Chondrocyte (in vitro differentiated cells): ENCODE measurements around the gene TDRKH. TPM values are rescaled to one million over a fixed set of nuclear protein-coding genes. Genes with fewer than 3 reads are reported as not detected.
A peak's percentile ranks its signal among the peaks of the same experiment; 100 is the strongest.

Source experiments
- DNase-seq: peaks from one replicate; pipeline ENCODE4 v3.0.0; 2021; ENCODE audit warnings: mixed read lengths, low spot score
- H3K27ac Mint-ChIP-seq: one replicate; pipeline ENCODE4 v1.8.0; 2021; ENCODE audit warnings: mild to moderate bottlenecking, moderate library complexity, mixed read lengths; ENCODE audit not compliant: unreplicated experiment
- H3K27me3 Mint-ChIP-seq: 2 replicates; pipeline ENCODE4 v1.8.0; 2021; ENCODE audit warnings: low read depth, mixed read lengths
- H3K36me3 Mint-ChIP-seq: 2 replicates; pipeline ENCODE4 v1.8.0; 2021; ENCODE audit warnings: low read depth, mixed read lengths
- H3K4me1 Mint-ChIP-seq: 2 replicates; pipeline ENCODE4 v1.8.0; 2021; ENCODE audit warnings: low read depth, mild to moderate bottlenecking, mixed read lengths
- H3K4me3 Mint-ChIP-seq: one replicate; pipeline ENCODE4 v1.8.0; 2021; ENCODE audit warnings: mild to moderate bottlenecking, moderate library complexity, mixed read lengths; ENCODE audit not compliant: unreplicated experiment
- H3K9me3 Mint-ChIP-seq: 2 replicates; pipeline ENCODE4 v1.8.0; 2021; ENCODE audit warnings: low read depth, mixed read lengths
- long read RNA-seq: library from polyadenylated mRNA; stranded (forward); transcript quantifications from one replicate; pipeline ENCODE4 v2.0.0, GENCODE V29; 2021
- total RNA-seq: library from RNA; stranded (reverse); gene quantifications from 3 replicates; pipeline ENCODE4 v1.2.1, GENCODE V29; 2021
- TF ChIP-seq, protein P1 (sequence below): fragments of 200-600 bp; sonication (generic); IDR thresholded peaks from 2 replicates; pipeline ENCODE4 v1.5.0; 2021; ENCODE audit warnings: antibody characterized with exemption, mild to moderate bottlenecking, moderate library complexity

The TDRKH gene
- 4.7 to 6.8 TPM (median 6.4 TPM) in 3 replicates for total RNA-seq
- long read RNA-seq, partial matches to known transcripts = 0 of 13 reads
- long read RNA-seq, other reads (novel, unspliced or antisense) = 11 of 13 reads

DNA sequence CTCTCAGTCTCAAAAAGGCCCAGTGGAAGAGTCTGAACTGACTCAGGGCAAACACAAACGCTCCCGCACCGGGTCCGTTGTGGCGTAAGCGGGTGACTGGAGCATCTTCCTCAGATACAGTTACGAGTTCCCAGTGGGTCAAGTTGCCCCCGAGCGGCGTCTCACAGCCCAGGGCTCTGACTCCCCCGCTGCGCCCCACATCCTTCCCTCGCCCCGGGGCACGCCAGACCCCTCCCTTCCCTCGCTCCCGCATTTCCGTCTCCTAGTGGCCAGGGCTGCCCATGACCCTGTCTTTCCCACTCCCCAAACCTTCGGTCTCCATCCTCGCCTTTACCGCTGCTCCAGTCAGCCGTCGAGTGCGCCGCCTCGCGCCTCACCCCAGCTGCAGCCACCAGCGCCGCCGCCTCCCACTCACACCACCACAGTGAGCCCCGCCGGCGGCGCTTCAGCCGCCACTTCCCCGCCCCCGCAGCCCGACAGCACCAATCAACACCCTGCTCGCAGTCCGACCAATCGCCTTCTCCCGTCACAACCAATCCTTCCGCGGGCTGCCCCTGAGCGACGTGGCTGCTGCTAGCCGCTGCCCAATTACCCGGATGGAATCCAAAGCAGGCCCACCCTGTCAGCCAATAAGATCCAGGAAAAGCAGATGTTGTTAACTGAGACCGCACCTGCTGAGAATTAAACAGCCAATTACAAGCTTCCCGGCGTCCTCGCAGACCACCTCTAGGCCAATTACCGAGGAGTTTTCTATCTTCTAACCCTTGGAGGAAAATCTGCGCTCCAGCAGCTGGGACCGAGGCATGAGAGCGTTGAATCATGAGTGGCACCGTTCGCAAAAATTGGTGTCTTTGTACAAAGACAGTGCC is at the start of gene TDRKH:
Gene TDRKH (minus strand): TSS at position 430 of the 869 bp plus-strand sequence. CDS start 7,478 bp downstream, outside the sequence.
- Mint-ChIP-seq H3K27ac (peak within 1 kb of the TSS; percentile 95), H3K4me3 (peak within 1 kb of the TSS; percentile 90), H3K4me1 (peaks cover 21% of the 10 kb centered on the region), H3K9me3 (no peaks in the 10 kb centered on the region), H3K36me3 (no peaks in the 10 kb centered on the region), H3K27me3 (no peaks in the 10 kb centered on the region)
- TF ChIP-seq, protein P1, sequence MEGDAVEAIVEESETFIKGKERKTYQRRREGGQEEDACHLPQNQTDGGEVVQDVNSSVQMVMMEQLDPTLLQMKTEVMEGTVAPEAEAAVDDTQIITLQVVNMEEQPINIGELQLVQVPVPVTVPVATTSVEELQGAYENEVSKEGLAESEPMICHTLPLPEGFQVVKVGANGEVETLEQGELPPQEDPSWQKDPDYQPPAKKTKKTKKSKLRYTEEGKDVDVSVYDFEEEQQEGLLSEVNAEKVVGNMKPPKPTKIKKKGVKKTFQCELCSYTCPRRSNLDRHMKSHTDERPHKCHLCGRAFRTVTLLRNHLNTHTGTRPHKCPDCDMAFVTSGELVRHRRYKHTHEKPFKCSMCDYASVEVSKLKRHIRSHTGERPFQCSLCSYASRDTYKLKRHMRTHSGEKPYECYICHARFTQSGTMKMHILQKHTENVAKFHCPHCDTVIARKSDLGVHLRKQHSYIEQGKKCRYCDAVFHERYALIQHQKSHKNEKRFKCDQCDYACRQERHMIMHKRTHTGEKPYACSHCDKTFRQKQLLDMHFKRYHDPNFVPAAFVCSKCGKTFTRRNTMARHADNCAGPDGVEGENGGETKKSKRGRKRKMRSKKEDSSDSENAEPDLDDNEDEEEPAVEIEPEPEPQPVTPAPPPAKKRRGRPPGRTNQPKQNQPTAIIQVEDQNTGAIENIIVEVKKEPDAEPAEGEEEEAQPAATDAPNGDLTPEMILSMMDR = peak; percentile 64
- DNase-seq = peak; percentile 100

- TF ChIP-seq, protein P1 = no peak
- Mint-ChIP-seq H3K36me3 (peaks cover 3% of the 10 kb centered on the region), H3K9me3 (no peaks in the 10 kb centered on the region), H3K4me1 (peaks cover 14% of the 10 kb centered on the region), H3K27me3 (peaks cover 27% of the 10 kb centered on the region), H3K4me3 (peak within 1 kb of the TSS; percentile 40), H3K27ac (no peak within 1 kb of the TSS)
- DNase-seq = no peak
These were observed 49.4 kb upstream of the TDRKH start, which contains the start of gene C2CD4D for GRCh38 chr1:151839457-151840403. Gene C2CD4D, minus strand, starts transcription at chr1:151839820. Its CDS starts 831 bp downstream, at chr1:151838989.

DNA sequence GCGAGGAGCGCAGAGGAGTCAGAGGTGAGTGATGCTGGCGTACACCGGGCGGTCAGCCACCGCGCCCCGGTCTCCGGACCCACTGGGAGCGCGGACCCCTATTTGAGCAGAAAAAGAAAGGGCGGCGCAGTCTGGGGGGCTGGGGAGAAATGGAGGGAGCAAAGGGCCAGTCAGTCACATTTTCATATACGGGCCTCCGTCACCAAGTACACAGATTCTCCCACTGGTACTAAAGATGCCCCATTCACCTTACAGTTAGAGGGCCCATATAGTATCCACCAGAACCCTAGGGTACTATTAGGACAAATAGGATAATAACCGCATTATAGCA is 48.7 kb upstream of the TDRKH start:
- Mint-ChIP-seq H3K4me3 (peak overlapping the region; percentile 40), H3K4me1 (peaks cover 14% of the 10 kb centered on the region), H3K9me3 (no peaks in the 10 kb centered on the region), H3K27me3 (peaks cover 23% of the 10 kb centered on the region), H3K36me3 (no peaks in the 10 kb centered on the region), H3K27ac (no peak overlapping the region)
- no peak for DNase-seq
- TF ChIP-seq, protein P1 = no peak

DNA sequence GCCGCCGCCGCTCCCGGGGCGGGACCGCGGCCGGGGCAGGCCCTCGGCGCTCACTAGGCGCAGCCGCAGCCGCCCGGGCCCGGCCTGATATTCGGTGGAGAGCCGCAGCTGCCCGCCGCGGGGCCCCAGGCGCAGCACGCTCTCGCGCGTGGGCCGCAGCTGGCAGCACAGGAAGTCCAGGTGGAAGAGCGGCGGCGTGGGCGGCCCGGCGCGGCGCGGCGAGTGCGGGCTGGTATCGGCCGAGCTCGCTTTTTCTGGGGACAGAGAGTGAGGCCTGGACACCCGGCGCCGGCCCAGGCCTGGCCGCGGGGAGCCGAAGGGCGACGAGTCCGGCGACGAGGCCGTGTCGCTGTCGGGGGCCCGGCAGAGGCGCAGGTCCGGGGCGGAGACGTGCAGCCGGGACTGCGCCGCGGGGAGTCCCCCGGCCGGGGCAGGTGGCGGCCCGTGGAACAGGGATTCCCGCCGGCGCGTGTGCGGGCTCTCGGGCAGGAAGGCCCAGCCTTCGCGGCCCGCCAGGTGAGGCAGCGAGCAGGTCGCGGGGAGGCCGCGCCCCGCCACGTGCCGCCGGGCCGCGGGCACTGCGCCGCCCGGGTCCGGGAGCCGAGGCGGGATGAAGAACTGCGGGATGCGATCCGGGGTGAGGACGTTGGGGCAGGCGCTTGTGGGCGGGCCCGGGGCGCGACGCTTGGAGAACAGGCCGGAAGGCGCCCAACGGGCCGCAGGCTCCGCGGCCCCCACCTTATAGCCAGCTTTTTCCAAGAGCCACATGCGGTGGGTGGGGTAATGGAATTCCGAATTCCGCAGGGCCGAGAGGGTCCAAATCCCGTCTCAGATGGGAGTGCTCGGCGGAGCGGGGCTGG is 48.2 kb upstream of the TDRKH start:
- DNase-seq = no peak
- H3K36me3 Mint-ChIP-seq = no peaks in the 10 kb centered on the region
- H3K9me3 Mint-ChIP-seq = no peaks in the 10 kb centered on the region
- TF ChIP-seq, protein P1 = no peak
- peak overlapping the region; percentile 40 for H3K4me3 Mint-ChIP-seq
- H3K27me3 Mint-ChIP-seq = peaks cover 22% of the 10 kb centered on the region
- no peak overlapping the region for H3K27ac Mint-ChIP-seq
- peaks cover 14% of the 10 kb centered on the region for H3K4me1 Mint-ChIP-seq
